ENCODE data around the gene RNF223.
"Not testable (repeated sequence)": the region's sequence is repeated elsewhere in the genome, so short reads cannot be mapped to it uniquely, and the experiment has no call there.

Gene RNF223

GRCh38 chr1:1041873-1042272 lies 32.2 kb downstream of the RNF223 start:
- no peak for DNase-seq

DNA sequence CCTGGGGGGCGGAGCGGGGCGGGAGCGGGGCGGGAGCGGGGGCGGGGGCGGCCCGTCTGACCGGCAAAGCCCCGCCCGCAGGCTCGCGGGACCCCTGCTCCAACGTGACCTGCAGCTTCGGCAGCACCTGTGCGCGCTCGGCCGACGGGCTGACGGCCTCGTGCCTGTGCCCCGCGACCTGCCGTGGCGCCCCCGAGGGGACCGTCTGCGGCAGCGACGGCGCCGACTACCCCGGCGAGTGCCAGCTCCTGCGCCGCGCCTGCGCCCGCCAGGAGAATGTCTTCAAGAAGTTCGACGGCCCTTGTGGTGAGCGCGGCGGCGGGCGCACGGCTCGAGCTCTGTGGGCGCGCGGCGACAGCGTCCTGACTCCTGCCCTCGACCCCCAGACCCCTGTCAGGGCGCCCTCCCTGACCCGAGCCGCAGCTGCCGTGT lies 33.0 kb downstream of the RNF223 start:
- no peak for DNase-seq

DNA sequence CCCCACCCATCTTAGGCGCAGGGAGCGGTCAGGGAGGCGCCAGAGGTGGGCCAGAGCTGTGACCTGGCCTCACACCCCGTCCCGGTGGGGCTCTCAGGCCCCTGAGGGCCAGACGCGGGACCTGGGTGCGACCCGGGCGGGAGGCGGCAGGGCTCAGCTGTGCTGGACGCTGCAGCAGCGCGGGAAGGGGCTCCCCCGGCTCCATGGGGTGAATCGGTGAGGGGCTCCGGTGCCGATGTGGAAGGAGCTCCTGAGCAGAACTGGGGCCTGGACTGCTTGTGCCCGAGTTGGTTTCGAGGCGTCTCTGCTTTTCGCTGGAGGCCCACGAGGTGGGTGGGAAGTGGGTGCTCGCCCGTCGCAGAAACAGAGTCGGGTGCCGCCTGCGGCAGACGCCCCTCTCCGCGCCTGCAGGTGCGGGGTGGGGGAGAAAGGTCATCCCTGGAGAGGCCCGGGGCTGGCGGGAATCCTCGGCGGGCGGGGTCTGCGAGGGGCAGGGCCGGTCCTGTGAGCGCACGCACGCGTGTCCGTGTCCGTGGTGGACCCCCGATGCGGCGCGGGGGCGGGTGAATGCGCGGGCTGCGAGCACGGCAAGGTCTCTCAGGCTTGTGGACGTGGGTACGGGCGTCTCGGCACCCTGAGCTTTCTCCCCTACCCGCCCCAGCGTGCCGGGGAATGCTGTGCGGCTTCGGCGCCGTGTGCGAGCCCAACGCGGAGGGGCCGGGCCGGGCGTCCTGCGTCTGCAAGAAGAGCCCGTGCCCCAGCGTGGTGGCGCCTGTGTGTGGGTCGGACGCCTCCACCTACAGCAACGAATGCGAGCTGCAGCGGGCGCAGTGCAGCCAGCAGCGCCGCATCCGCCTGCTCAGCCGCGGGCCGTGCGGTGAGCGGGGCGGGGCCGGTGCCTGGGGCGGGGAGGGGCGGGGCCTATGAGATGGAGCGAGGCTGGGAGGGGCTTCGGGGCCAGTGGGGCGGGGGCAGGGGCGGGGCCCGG lies 33.8 kb downstream of the RNF223 start:
- peak; percentile 88 for DNase-seq

DNA sequence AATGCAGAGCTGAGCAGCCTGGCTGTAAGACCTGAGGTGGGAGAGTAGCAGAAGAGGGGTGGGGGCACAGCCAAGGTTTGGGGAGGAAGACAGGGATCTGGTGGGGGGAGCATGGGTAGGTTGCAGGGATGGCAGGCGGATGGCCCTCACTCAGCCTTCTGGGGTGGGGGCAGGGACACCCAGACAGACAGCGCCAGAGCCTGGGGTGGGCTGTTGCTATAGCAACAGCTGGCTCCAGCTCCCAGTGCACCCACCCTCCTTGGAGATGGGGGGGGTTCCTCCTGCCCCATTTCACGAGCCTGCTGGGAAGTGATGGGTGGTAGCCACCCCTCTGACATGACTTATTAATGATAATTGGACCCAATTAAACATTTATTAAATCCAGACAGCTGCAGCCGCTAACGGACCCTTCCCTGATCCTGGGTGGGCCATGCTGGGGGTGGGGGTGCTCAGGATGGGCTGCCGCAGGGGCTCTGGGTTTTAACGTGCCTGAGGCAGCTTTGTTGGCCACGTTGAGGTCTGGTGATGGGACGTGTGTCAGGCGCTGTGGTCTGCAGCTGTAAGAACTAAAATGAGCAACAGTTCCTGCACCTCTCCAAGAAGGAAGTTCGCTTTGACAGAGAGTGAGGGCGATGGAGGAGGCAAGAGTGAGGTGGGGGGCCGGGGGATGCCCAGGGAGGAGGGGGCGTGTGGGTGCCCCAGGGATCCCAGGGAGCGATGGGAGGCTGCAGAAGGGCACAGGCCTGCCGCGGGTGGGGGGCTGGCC lies 34.8 kb downstream of the RNF223 start:
- no peak for DNase-seq

GRCh38 chr1:1038694-1039093 lies 35.4 kb downstream of the RNF223 start:
- DNase-seq: no peak

GRCh38 chr1:1037366-1038327 lies 36.5 kb downstream of the RNF223 start:
- DNase-seq: no peak

- no peak for DNase-seq
Observed at GRCh38 chr1:1035291-1035943, 38.7 kb downstream of the RNF223 start.

DNA sequence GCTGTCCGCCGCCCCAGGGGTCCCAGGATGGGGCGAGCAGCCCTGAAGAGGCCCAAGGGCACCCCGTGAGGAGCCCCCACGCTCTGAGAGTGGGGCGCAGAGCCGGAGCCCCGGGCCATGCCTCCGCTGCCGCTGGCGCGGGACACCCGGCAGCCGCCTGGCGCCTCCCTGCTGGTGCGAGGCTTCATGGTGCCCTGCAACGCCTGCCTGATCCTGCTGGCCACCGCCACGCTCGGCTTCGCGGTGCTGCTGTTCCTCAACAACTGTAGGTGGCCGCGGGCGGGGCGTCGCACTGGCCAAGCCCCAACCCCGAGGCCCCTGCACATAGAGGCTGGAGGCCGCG lies 39.7 kb downstream of the RNF223 start:
- DNase-seq: no peak

GRCh38 chr1:1033731-1034438 lies 40.2 kb downstream of the RNF223 start:
- no peak for DNase-seq

DNA sequence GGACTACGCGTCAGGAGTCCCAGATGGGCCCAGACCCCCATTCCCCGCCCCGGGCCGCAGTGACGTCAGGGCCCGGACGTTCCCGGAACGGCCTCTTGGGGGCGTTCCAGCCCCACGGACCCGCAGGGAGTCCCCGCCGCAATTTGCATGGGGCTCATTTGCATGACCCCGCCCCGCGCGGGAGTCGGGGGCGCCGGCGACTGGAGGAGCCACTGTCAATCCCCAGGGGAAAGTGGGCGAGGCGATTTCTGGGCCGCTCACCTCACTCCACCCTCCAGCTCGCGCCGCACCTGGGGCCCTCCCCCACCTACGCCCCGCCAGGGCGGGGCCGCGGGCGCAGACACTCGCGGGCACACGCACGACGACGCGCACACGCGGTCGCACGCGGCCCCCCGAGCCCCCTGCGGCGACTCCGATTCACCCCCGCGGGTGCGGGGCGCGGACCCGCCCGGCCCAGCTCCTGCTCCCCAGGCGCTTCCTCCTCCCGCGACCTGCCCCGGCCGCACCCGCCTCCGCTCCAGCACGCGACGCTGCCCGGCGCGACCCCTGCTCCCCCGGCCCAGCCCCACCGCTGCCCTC lies 41.0 kb downstream of the RNF223 start:
- peak; percentile 95 for DNase-seq

DNA sequence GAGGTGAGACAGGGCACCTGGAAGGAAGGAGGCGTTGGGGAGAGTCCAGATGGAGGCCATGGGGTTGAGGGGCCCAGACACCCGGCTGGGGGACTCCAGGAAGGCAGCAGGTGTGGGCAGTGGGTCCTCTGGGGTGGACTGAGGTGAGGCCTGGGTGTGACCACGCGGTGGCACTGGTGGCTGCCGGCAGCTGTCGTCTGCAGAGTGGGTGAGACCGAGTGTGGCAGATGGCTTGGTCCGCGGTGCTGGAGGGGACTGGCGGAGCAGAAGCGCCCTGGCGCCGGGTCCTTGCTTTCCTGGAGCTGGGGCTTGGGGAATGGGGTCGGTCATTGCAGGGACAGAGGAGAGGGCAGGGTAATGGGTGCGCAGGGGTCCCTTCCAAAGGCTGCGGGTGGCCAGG lies 41.7 kb downstream of the RNF223 start:
- DNase-seq: no peak

DNA sequence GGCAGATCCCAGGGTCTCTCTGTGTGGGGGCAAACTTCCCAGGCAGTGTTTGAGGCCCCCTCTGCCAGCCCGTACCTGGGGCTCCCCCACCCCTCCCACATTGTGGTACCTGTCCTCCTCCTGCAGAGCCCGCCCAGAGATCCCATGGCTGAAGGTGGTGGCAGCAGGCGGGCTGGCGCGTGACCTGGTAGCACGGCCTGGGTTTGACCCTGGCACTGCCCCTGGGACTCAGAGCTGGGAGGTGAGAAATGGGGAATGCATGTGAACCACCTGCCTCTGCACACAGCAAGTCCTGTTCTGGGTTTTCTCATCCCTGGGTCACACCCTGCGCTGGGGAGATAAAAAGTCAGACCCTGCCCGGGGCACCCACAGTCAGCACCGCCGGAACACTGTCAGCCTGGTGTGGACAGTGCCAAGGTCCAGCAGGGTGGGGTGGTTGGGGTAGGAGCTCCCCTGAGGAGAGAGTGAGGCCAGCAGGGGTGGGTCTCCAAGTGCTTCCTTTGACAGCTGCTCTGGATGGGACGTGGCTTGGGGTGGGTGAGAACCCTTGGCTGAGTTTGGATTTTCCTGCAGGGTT lies 42.4 kb downstream of the RNF223 start:
- DNase-seq: no peak

DNA sequence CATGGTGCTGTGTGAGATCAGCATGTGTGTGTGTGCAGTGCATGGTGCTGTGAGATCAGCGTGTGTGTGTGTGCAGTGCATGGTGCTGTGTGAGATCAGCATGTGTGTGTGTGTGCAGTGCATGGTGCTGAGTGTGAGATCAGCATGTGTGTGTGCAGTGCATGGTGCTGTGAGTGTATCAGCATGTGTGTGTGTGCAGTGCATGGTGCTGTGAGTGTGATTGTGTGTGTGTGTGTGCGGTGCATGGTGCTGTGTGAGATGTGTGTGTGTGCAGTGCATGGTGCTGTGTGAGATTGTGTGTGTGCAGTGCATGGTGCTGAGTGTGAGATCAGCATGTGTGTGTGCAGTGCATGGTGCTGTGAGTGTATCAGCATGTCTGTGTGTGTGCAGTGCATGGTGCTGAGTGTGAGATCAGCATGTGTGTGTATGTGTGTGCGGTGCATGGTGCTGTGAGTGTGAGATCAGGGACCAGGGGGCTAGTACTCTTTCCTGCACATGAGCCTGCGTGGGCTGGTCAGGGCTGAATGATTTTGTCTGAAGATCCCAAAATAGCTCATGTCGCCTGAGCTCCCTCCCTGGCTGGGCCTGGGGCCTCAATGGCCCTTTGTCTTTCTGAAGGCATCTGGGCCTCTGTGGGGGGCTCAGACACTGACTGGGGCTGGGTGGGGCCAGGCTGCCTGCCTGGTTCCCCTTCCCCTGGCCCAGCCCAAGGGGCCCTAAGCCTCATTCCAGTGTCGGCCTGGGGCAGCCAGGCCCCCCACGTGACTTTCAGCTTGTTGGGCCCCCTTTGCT lies 43.0 kb downstream of the RNF223 start:
- not testable (repeated sequence) for DNase-seq

DNA sequence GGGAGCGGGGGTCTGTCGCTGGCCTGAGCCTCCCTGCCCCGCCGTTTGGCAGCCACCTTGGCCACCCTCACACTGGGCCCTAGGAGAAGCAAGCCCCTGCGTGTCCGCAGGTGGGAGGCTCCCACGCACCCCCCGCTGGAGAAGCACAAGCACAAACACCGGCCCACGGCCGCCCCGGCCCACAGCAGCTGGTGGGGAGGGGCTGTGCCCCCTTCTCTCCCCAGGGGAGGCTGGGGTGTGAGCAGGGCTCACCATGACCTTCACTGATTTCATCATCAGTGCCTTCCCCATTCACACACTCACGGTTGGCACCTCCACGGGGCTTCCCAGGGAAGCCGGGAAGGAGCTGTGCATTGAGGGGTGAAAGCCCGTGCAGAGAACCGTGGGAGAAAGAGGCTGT lies 46.3 kb downstream of the RNF223 start:
- DNase-seq: no peak

- DNase-seq: no peak
Observed at GRCh38 chr1:1026599-1027413, 47.3 kb downstream of the RNF223 start.

DNA sequence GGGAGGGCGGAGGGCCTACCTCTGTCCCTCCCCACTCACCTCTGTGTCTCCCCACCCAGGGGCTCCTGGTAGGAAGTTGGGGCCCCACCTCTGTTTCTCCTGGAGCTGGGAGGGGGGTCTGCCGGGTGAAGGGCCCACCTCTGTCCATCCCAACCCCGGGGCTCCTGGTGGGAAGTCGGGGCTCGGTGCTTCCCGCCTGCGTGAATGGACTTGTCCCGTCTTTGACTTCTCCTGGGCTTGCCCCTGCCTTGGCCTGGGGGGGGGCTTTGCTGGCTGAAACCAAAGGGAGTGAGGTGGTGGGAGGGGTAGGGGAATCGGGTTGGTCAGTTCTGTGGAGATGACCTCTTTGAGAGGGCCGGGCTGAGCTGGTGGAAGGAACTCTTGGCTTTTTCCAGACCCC lies 48.4 kb downstream of the RNF223 start:
- no peak for DNase-seq

- DNase-seq: no peak
Observed at GRCh38 chr1:1024771-1025699, 49.1 kb downstream of the RNF223 start.

Data from activated CD8-positive, alpha-beta memory T cell treated with anti-CD3 and anti-CD28 coated beads, Interleukin-2, amount 50 U/mL, for 48 hours (primary cell).